Mucosa of descending colon (tissue), 3 donors: ENCODE measurements around the gene IZUMO4. TPM values are rescaled to one million over a fixed set of nuclear protein-coding genes. Genes with fewer than 3 reads are reported as not detected.

ENCODE experiments used
- ATAC-seq: fragments of 200-7000 bp; cut with Tn5 transposase; one replicate; pipeline ENCODE4 v1.9.1; 2020; ENCODE audit warnings: mild to moderate bottlenecking, moderate library complexity
- DNase-seq, 3 donors: peaks; one replicate each; pipeline ENCODE4 v3.0.0-alpha.2; 2020
- H3K36me3 ChIP-seq: fragments of 200-600 bp; one replicate; pipeline ENCODE4 v1.8.0; 2021; ENCODE audit warnings: low read depth, mild to moderate bottlenecking
- H3K4me1 ChIP-seq: fragments of 200-600 bp; one replicate; pipeline ENCODE4 v1.8.0; 2021; ENCODE audit warnings: low read depth, mild to moderate bottlenecking
- H3K4me3 ChIP-seq: fragments of 200-600 bp; one replicate; pipeline ENCODE4 v1.8.0; 2021; ENCODE audit warnings: mild to moderate bottlenecking
- H3K9me3 ChIP-seq: fragments of 200-600 bp; one replicate; pipeline ENCODE4 v1.8.0; 2021; ENCODE audit warnings: mild to moderate bottlenecking
- intact Hi-C, 2 donors: fragments of 100-400 bp; cut with DNase I in 1 of 2; cut with micrococcal nuclease in 1 of 2; formaldehyde crosslinking; loops; one replicate each; pipeline versions ENCODE4 v1.11.0 to v1.11.1; 2022; cut with DNase I, micrococcal nuclease
- total RNA-seq, 3 donors: library from RNA; stranded (reverse); fragmentation: NEBNext Ultra II Directional in 2 of 3; extraction: Animal tissue kit (Norgen Biotek cat#: 25700) in 2 of 3; gene quantifications; one replicate each; pipeline versions ENCODE4 v1.2.1 to v1.2.4, GENCODE V29; 2021 to 2023
- TF ChIP-seq, protein P1 (sequence below): fragments of 200-600 bp; IDR thresholded peaks from one replicate; pipeline ENCODE4 v1.8.0; 2022; ENCODE audit warnings: antibody characterized with exemption, mild to moderate bottlenecking
- donor health status: DM: no; HTN: no; CAD: no; lungs with moderate emphysema.
- donor health status: DM: no; HTN: no; CAD: no.
- donor health status: DM: no; HTN: yes; CAD: no.

The IZUMO4 gene
- total RNA-seq, 3 donors from 2014 or later: 2.2 to 5.3 (median 3.4) TPM

DNA sequence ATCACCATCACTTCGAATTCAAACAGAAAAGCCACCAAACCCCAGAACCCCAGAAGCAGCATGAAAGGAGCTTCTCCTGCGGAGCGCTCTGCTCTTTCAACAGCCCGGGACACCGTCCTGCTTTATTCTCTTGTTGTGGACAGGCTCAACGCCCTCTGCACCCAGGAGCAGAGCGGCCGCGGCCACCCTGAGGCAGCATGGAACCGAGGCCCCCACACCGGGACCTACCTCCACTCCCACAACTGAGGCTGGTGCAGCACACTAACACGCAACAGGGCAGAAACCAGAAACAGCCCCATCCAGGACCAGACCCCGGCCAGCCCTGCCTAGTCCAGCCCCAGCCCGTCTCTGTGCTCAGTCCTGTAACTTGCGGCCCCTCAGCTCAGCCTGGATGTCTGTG is 47.5 kb downstream of the IZUMO4 start:
- peaks cover 1% of the 10 kb centered on the region for H3K4me1 ChIP-seq
- intact Hi-C loops: no loop called here
- TF ChIP-seq, protein P1, sequence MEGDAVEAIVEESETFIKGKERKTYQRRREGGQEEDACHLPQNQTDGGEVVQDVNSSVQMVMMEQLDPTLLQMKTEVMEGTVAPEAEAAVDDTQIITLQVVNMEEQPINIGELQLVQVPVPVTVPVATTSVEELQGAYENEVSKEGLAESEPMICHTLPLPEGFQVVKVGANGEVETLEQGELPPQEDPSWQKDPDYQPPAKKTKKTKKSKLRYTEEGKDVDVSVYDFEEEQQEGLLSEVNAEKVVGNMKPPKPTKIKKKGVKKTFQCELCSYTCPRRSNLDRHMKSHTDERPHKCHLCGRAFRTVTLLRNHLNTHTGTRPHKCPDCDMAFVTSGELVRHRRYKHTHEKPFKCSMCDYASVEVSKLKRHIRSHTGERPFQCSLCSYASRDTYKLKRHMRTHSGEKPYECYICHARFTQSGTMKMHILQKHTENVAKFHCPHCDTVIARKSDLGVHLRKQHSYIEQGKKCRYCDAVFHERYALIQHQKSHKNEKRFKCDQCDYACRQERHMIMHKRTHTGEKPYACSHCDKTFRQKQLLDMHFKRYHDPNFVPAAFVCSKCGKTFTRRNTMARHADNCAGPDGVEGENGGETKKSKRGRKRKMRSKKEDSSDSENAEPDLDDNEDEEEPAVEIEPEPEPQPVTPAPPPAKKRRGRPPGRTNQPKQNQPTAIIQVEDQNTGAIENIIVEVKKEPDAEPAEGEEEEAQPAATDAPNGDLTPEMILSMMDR: no peak
- no peaks in the 10 kb centered on the region for H3K9me3 ChIP-seq
- DNase-seq: no peak
- no peaks in the 10 kb centered on the region for H3K36me3 ChIP-seq
- H3K4me3 ChIP-seq: no peak overlapping the region
- no peak for ATAC-seq

DNA sequence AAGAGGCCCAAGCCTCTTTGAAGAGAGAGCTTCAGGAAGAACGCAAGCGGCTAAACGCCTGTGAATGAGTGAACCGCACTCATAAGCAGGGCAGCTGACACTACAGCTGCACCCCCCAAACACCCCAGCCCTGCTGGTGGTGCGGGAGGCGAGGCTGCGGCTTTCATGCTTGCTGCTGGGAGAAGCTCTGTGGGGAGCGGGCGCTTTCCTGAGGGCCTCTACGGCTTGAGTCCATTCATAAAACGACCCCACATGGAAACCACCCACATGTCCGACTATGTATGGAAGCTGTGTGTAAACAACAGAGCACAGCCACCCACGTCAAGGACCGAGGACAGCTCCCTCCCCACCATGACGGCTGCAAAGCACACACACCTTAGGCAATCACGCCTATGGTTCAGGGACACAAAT is 49.1 kb downstream of the IZUMO4 start:
- intact Hi-C loops: no loop called here
- DNase-seq (no peak), ATAC-seq (no peak)
- Histone ChIP-seq H3K36me3 (no peaks in the 10 kb centered on the region), H3K4me3 (no peak overlapping the region), H3K4me1 (peaks cover 15% of the 10 kb centered on the region), H3K9me3 (no peaks in the 10 kb centered on the region)
- TF ChIP-seq, protein P1: no peak

DNA sequence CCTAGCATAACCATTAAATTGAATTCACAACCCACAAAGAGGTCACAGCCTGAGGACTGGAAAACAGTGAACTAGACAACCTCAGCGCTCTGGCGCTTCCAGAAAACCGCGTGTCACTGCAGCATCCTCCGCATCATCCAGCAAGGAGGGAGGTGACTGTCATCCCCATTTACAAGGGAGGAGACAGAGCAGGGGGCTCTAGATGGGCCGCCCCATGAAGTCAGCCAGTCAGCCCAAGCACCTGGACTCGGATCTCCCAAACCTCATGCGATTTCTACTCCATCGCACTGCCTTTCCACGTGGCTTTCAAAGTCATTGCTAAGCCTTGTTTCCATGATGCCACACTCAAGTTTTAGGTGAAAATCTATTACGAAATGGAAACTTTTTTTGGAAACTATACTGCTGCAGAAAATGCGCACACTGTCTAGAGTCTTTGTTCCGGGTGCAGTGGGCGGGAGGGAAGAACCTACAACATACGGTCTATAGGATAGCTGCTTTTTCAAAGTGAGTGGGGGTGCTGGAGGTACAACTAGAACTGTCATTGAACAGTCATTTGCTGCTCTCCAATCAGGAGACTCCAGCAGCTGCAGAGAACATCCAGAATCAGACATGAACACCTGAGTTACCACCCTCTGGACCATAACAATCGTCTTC is 51.9 kb downstream of the IZUMO4 start:
- ATAC-seq (no peak), DNase-seq (no peak)
- intact Hi-C loops: no loop called here
- TF ChIP-seq, protein P1: no peak
- peaks cover 6% of the 10 kb centered on the region for H3K36me3 ChIP-seq
- no peak overlapping the region for H3K4me3 ChIP-seq
- no peaks in the 10 kb centered on the region for H3K9me3 ChIP-seq
- H3K4me1 ChIP-seq: peaks cover 21% of the 10 kb centered on the region

Other genes starting within 250 kb of the IZUMO4 start
- gene REXO1, start 248.4 kb upstream of the IZUMO4 start, total RNA-seq: 10 to 100 TPM; 45.4 to 54.3 (median 50.2) TPM
- gene KLF16, start 233.3 kb upstream of the IZUMO4 start, total RNA-seq: 10 to 100 TPM; 22.6 to 26.5 (median 25.6) TPM
- 10 to 100 TPM; 60.9 to 65.8 (median 65.8) TPM for gene ABHD17A, start 211.4 kb upstream of the IZUMO4 start, total RNA-seq
- gene ADAT3, start 191.5 kb upstream of the IZUMO4 start, total RNA-seq: 10 to 100 TPM; 12.5 to 21.9 (median 19.6) TPM
- 10 to 100 TPM; 57.2 to 61.3 (median 59.8) TPM for gene SCAMP4, start 191.5 kb upstream of the IZUMO4 start, total RNA-seq
- 10 to 100 TPM; 51.8 to 58.6 (median 56.7) TPM for gene CSNK1G2, start 155.7 kb upstream of the IZUMO4 start, total RNA-seq
- gene BTBD2, start 81.2 kb upstream of the IZUMO4 start, total RNA-seq: 10 to 100 TPM; 66.0 to 82.3 (median 71.5) TPM
- gene MKNK2, start 45.7 kb upstream of the IZUMO4 start, total RNA-seq: 100 to 1,000 TPM; 252 to 330 (median 304) TPM
- 10 to 100 TPM; 39.8 to 76.8 (median 43.7) TPM for gene MOB3A, start 589 bp upstream of the IZUMO4 start, total RNA-seq
- 100 to 1,000 TPM; 103 to 120 (median 103) TPM for gene AP3D1, start 54.7 kb downstream of the IZUMO4 start, total RNA-seq
- gene DOT1L, start 67.0 kb downstream of the IZUMO4 start, total RNA-seq: 10 to 100 TPM; 38.1 to 48.1 (median 44.5) TPM
- 100 to 1,000 TPM; 132 to 231 (median 189) TPM for gene PLEKHJ1, start 139.4 kb downstream of the IZUMO4 start, total RNA-seq
- 10 to 100 TPM; 60.6 to 81.2 (median 68.2) TPM for gene SF3A2, start 139.9 kb downstream of the IZUMO4 start, total RNA-seq
- 1 to 10 TPM; 2.7 to 5.1 (median 3.8) TPM for gene AMH, start 152.4 kb downstream of the IZUMO4 start, total RNA-seq
- 1 to 10 TPM in 1 of 3 donors, under 1 TPM in 2; 0.38 to 2.4 (median 0.87) TPM for gene JSRP1, start 159.5 kb downstream of the IZUMO4 start, total RNA-seq
- 1 to 10 TPM in 2 of 3 donors, under 1 TPM in 1; 0.29 to 1.4 (median 1.1) TPM for gene PEAK3, start 185.3 kb downstream of the IZUMO4 start, total RNA-seq
- not detected for gene LINGO3, start 211.2 kb downstream of the IZUMO4 start, total RNA-seq
- 100 to 1,000 TPM in 1 of 3 donors, 10 to 100 TPM in 2; 60.3 to 111 (median 93.1) TPM for gene LSM7, start 231.7 kb downstream of the IZUMO4 start, total RNA-seq
- gene SPPL2B, start 231.8 kb downstream of the IZUMO4 start, total RNA-seq: 100 to 1,000 TPM; 119 to 177 (median 153) TPM